T-helper 1 cell (primary cell): ENCODE results near the gene NSDHL.
"Not testable (repeated sequence)": the region's sequence is repeated elsewhere in the genome, so short reads cannot be mapped to it uniquely, and the experiment has no call there.

ENCODE experiments used
- DNase-seq, 5 donors: peaks; one replicate each; pipeline ENCODE4 v3.0.0-alpha.2; 2012 to 2020

NSDHL gene

GRCh38 chrX:152895724-152896420 is 65.0 kb downstream of the NSDHL start:
- no peak for DNase-seq

GRCh38 chrX:152896450-152896849 is 65.6 kb downstream of the NSDHL start:
- DNase-seq: no peak

- DNase-seq: no peak
These were observed 66.6 kb downstream of the NSDHL start, which contains the start of gene ZNF185 for GRCh38 chrX:152897222-152898131. Gene ZNF185, plus strand, starts transcription at chrX:152898067. Its CDS starts 16,423 bp downstream, at chrX:152914490.

GRCh38 chrX:152898442-152898841 is 67.6 kb downstream of the NSDHL start:
- no peak for DNase-seq

- DNase-seq: no peak
These were observed 68.4 kb downstream of the NSDHL start for GRCh38 chrX:152899111-152899873.

DNA sequence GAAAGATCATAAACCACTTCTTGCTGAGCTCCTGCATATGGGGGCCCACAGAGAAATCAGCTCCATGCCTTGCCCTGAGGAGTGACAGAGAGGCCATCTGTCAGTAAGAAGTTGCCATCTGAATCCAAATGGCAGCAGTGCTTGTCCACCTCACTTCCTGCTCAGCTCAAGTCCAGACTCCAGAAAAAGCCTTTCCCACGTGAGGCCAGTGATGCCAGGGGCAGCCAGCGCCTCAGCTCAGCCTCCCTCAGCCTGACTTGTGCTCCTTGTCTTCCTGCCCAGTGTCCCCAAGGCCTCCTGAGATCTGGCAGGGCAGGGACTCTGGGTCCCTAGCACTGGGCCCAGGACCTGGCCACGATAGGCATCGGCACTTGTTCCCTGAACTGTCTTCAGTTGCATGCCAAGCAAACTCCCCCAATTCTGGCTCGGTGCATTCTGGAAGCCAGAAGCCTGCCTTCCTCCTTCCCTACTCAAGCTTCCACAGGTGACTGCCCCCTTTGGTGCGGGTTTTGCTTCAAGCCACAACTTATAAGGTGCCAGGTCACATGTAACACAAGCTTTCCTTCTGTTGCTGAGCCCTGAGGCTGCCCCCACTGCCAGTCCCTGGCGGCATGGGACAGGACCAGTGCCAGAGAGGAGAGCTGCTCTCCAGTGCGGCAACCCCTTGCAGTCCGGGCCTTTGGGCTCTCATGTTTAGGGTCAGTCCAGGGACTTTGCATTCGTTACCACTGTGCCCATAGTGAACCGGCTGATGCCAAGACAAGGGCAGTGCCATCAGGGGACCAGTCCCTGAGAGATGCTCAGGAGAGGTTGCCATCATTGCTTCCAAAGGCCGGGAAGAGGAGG is 69.2 kb downstream of the NSDHL start:
- DNase-seq: no peak

GRCh38 chrX:152900937-152901445 is 70.1 kb downstream of the NSDHL start:
- DNase-seq: no peak

DNA sequence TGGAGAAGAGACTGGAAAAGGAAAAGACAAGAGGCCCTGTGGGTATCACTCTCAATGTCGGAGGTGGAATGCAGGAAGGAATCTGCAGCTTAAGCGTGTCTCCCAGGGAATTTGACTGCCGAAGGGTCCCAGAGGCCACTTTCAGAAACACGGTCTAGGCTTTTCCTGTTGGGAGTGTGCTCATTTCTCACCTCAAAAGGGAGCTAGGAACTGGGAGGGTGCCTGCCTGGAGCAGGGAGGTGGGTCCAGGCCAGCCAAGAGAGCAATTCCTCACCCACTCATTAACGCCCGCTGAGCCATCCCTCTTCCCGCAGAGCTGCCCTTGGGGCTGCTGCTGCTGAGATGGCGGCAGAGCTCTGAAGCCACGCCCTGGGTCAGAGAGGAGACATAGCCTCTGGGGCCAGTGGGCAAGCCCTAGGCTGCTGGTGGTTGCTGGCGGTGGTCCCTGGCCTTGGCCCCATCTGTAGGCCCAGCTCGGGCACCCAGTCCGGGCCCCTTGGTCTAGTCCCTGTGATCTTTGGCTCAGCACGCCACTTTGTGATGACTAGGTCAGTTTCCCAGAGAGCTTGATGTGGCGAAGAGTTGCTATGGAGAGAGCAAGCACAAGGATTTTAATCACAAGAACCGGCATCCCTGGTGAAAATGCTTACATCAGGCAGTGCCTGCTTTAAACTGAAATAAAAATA is 71.1 kb downstream of the NSDHL start:
- DNase-seq: no peak

DNA sequence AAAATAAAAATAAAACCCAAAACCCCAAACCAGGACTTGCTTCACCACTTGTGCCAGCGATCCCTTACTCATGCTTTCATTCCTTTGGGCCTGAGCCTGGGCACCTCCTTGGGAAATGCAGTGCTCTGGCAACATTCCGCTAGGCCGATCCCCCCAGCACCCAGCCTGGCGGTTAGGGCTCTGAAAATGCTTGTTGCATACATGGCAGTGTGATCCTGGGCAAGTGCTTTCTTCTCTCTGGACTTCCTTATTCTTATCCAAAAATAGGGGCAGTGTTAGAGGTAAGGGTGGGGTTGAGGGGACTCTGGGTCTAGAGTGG is 71.6 kb downstream of the NSDHL start:
- no peak for DNase-seq

- no peak for DNase-seq
These were observed 72.7 kb downstream of the NSDHL start for GRCh38 chrX:152903589-152903988.

GRCh38 chrX:152904151-152905080 is 73.6 kb downstream of the NSDHL start:
- peak in 2 of 5 donors; percentile 8 to 16 for DNase-seq

DNA sequence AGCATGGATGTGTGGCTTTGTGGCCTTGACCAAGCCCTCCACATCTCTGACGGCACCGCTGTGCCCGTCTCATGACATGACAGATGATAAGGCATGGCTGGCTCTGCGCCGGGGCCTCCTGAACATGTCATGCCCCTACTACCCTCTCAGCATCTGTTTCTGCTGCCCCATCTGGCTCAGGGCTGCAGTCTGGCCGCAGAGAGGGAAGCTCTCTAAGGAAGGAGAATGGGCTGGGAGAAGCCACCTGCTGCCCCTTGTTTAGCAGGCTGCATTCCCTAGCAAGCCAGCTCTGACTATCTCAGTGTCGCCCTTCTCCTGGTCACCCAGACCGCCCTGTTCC is 74.2 kb downstream of the NSDHL start:
- DNase-seq: no peak

DNA sequence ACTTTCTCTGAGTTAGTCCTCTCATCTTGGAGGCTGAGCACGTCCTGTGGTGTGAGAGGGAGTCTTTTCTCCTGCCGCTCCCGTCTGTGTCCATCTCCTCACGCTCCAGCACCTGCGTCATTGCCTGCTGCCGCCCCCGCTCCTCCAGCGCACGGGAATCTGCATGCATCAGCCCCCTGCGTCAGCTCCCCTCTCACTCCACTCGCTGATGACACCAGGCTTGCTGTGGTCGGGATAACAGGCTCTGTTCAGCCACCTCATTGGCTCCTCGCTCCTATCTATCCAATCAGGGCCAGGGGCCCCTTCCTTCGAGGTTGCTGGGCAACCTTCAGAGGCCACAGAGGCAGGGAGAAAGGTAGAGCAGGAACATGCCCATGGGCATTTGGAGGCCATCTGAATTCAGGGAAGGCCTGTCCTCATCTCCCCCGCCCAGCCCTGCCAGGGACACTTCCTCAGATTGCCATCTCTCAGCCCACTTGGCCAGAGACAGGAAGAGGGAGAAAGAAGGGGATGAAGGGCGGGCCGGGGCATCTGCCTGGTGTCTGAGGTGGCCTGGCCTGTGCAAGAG is 76.3 kb downstream of the NSDHL start:
- DNase-seq: no peak

DNA sequence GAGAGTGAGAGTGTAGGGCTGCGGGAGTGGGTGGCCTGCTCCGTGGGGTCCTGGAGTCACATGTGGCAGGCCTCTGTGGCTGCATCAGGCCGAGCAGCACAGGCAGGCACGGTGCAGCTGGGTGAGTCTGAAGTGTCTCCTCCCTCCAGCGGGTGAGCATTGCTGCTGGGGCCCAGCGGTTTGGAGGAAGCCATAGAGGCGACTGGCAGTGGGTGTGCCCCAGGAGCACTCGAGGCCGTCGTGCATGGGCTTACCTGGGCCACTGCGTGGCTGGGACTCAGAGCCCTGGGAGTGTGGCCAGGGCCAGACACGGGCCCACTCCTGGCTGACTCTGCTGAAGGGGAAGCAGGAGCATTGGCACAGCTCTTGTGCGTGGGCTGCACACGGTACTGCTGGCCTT is 77.6 kb downstream of the NSDHL start:
- DNase-seq: no peak

DNA sequence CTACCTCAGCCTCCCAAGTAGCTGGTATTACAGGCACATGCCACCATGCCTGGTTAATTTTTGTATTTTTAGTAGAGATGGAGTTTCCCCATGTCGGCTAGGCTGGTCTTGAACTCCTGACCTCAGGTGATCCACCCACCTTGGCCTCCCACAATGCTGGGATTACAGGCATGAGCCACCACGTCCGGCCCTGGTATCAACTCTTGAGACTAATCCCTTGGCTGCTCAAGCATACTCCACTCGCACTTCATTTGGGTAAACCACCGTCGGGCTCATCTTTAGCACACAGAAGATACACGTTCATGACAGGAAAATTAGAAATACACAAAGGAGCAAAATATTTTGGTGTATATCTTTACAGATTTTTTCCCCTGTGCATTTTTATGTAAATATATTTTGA is 79.2 kb downstream of the NSDHL start:
- DNase-seq: not testable (repeated sequence)

DNA sequence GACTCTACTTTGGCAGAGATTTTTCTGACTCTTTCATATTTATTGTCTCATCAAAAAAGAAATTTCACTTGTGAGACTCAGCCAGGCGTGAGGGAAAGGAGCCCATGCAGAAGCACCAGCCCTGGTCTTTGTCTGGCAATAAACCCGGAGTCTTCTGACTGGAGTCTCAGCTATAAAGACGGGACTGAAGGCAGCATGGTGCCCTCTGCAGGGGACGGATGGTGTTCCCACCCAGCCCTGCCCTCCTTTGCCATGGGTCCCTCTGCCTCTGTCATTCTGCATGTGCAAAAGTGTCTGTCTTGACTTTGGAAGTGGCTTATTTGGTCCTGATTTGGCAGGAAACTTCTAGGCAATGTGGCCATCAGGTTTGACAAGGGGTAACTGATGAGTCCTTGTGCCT is 81.2 kb downstream of the NSDHL start:
- DNase-seq: no peak

DNA sequence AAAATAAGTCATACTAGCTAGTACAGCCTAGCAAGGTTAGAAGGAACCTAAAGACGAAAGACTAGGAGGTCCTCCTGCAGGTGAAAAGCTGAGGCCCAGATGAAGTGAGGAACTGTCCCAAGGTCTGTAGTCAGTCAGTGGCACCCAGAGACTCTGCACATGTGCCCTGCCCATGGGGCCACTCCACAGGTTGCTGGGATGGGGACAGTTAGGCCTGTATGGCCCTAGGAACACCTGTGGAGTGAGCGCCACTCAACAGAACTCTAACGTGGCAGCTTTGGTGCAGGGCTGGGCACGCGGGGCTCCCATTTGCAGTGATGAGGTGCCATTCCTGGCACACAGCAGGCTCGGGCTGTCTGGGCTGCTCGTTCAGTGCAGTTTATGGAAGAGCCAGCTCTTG is 81.8 kb downstream of the NSDHL start:
- no peak for DNase-seq

DNA sequence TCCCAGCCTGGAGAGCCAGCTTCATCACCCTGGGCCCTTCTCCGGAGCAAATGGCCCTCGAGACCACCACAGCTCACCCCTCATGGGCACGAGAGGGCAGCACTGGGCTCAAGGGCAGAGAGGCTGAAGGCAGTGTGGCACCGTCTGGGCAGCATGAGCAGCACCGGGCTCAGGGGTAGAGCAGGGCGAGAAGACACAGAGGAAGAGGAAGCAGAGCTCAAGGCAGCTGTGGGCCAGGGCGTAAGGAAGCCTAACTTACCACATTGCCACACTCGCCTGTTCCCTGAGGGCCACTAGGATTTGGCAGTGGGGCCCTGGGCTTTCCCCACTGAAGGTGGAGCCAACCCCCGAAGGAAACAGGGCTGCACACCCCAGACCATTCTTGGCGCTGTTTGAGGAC is 82.5 kb downstream of the NSDHL start:
- no peak for DNase-seq

DNA sequence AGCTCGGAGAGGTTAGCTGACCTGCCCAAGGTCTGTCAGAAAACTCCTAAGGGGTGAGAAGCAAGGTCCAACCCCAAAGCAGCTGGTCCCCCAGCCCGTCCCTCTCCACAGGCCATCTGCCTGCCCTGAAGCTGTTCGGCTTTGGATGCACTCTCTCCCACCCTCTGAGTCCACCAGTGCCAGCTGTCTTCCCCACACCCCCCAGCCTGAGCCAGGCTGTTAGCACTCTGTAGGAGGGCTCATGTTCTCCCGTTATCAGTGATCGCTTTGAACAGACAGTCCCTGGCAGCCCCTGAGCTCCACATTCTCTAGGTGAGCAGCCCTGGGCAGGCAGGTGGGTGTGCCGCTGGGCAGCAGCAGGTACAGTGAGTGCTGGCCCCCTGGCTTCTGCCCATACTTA is 83.0 kb downstream of the NSDHL start:
- no peak for DNase-seq

DNA sequence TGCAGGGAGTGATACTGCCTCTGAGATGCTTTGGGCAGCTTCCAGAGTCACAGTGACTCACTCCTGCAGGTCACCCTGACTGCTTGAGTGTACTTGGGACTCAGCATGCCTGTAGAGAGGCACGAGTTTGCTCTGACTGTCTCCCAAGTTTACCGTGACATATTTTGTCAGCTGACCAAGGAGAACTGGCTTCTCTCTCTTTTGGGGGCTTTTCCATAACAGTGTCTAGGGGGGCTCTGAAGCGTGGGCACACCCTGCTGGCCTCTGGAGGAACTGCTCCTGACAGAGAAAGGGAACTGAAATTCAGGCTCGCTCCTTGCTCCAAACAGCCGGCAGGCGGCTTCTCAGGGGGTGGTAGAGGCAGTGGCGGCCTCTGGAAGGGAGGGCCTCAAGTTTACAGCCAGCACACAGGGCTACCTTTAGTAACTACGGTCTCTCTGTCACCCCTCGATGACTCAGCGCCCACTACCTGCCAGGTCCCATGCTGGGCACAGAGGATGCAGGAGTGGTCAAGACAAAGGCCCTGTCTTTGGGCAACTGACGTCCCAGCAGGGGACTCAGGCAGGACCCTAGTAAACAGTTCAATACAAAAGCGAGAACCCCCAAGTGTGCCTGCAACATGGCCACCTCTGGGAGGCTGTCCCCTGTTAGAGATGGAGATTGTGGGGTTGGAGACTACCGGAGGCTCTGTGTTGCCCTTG is 84.8 kb downstream of the NSDHL start:
- no peak for DNase-seq
